Measurements from ENCODE around the gene UAP1. TPM values are rescaled to one million over a fixed set of nuclear protein-coding genes. Genes with fewer than 3 reads are reported as not detected.
A peak's percentile ranks its signal among the peaks of the same experiment; 100 is the strongest.

UAP1 gene
- total RNA-seq, 5 donors from 2014 or later (not counting 1 experiment from before 2014, with no cell fraction given): 16.7 to 39.1 (median 19.2) TPM

DNA sequence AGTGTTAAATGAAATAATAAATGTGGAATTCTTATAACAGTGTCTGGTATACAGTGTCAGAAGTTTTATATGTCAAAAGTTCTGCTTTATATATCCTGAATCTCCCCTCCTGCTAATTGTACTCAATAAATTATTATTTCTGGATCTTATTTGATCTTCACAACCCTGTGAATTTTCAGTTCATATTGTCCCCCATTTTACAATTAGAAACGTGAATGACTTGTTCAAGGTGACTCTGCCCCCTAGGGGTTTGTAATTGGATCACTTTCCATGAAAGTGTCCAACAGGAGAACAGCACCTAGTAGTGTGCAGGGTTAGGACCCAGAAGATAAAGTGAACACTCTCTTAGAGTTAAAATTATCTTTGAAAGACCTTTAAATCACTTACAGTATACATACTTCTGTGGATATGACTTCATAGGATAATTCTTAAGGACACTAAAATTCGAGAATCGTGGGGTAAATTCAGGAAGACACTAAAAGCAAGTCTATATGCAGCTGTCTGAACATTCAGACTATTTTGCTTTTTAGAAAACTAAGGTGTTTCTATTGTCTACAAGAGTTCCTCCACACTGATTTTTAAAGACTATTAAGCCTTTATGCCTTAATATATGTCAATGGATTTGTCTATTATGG lies 66.3 kb downstream of the UAP1 start:
- no peak overlapping the region for H3K4me3 Mint-ChIP-seq
- no CpG with 5 or more reads among the region's 3 CpGs for WGBS (ENCODE audit: insufficient coverage)
- no peak overlapping the region for H3K27ac Mint-ChIP-seq
- no peaks in the 10 kb centered on the region for H3K27me3 ChIP-seq (replicated peaks in 1 of 2; ENCODE audit: control insufficient read depth in 2 of 2, extremely low read depth in 1 of 2, insufficient read depth in 2 of 2, low read length in 1 of 2)
- H3K27ac ChIP-seq (ENCODE audit: low read length): no peak overlapping the region
- H3K27me3 Mint-ChIP-seq: peaks cover 9 to 26% of the 10 kb centered on the region in 2 donors
- DNase-seq (peak in 3 of 35 experiments; percentile 3 to 40 (median 4)), ATAC-seq (replicated peaks in 1 of 4) (no peak)
- H3K9me3 Mint-ChIP-seq: no peaks in the 10 kb centered on the region
- CTCF ChIA-PET: no interaction called here
- H3K4me1 ChIP-seq (ENCODE audit: control insufficient read depth in 1 of 2, extremely low read depth in 1 of 2, insufficient read depth in 2 of 2, low read length in 2 of 2): no peaks in the 10 kb centered on the region
- no peak overlapping the region for H3K4me3 ChIP-seq (ENCODE audit: control insufficient read depth in 1 of 2, extremely low read depth in 1 of 2, low read length in 1 of 2)
- no peaks in the 10 kb centered on the region for H3K36me3 Mint-ChIP-seq
- no peaks in the 10 kb centered on the region for H3K36me3 ChIP-seq (ENCODE audit: control insufficient read depth in 2 of 2, extremely low read depth in 1 of 2, insufficient read depth in 1 of 2, low read length in 1 of 2)
- no peaks in the 10 kb centered on the region for H3K9me3 ChIP-seq
- H3K4me1 Mint-ChIP-seq: no peaks in the 10 kb centered on the region
- POLR2A ChIA-PET: no interaction called here

- H3K36me3 Mint-ChIP-seq: no peaks in the 10 kb centered on the region
Measured at GRCh38 chr1:162629077-162629627, 67.6 kb downstream of the UAP1 start.

GRCh38 chr1:162629651-162630050 lies 68.1 kb downstream of the UAP1 start:
- H3K9me3 ChIP-seq: no peaks in the 10 kb centered on the region
- H3K27ac ChIP-seq (ENCODE audit: low read length): no peak overlapping the region
- Mint-ChIP-seq H3K9me3 (no peaks in the 10 kb centered on the region), H3K36me3 (no peaks in the 10 kb centered on the region), H3K27me3 (peaks cover 5 to 16% of the 10 kb centered on the region in 2 donors), H3K27ac (no peak overlapping the region), H3K4me3 (no peak overlapping the region), H3K4me1 (no peaks in the 10 kb centered on the region)
- no peaks in the 10 kb centered on the region for H3K36me3 ChIP-seq (ENCODE audit: control insufficient read depth in 2 of 2, extremely low read depth in 1 of 2, insufficient read depth in 1 of 2, low read length in 1 of 2)
- no CpG with 5 or more reads among the region's 2 CpGs for WGBS (ENCODE audit: insufficient coverage)
- DNase-seq: no peak
- no peaks in the 10 kb centered on the region for H3K4me1 ChIP-seq (ENCODE audit: control insufficient read depth in 1 of 2, extremely low read depth in 1 of 2, insufficient read depth in 2 of 2, low read length in 2 of 2)
- ATAC-seq (replicated peaks in 1 of 4): no peak
- H3K27me3 ChIP-seq (replicated peaks in 1 of 2; ENCODE audit: control insufficient read depth in 2 of 2, extremely low read depth in 1 of 2, insufficient read depth in 2 of 2, low read length in 1 of 2): peaks cover 0 to 1% of the 10 kb centered on the region in 2 experiments
- ChIA-PET POLR2A (no interaction called here), CTCF (no interaction called here)
- H3K4me3 ChIP-seq (ENCODE audit: control insufficient read depth in 1 of 2, extremely low read depth in 1 of 2, low read length in 1 of 2): no peak overlapping the region

More at GRCh38 chr1:162629077-162629627, 67.6 kb downstream of the UAP1 start:
- DNase-seq (no peak), ATAC-seq (replicated peaks in 1 of 4) (no peak)
- Mint-ChIP-seq H3K9me3 (no peaks in the 10 kb centered on the region), H3K4me3 (no peak overlapping the region), H3K27ac (no peak overlapping the region), H3K4me1 (no peaks in the 10 kb centered on the region), H3K27me3 (peaks cover 9 to 19% of the 10 kb centered on the region in 2 donors)
- POLR2A ChIA-PET: no interaction called here
- Histone ChIP-seq H3K4me3 (ENCODE audit: control insufficient read depth in 1 of 2, extremely low read depth in 1 of 2, low read length in 1 of 2) (no peak overlapping the region), H3K27ac (ENCODE audit: low read length) (no peak overlapping the region), H3K4me1 (ENCODE audit: control insufficient read depth in 1 of 2, extremely low read depth in 1 of 2, insufficient read depth in 2 of 2, low read length in 2 of 2) (no peaks in the 10 kb centered on the region), H3K27me3 (replicated peaks in 1 of 2; ENCODE audit: control insufficient read depth in 2 of 2, extremely low read depth in 1 of 2, insufficient read depth in 2 of 2, low read length in 1 of 2) (no peaks in the 10 kb centered on the region), H3K36me3 (ENCODE audit: control insufficient read depth in 2 of 2, extremely low read depth in 1 of 2, insufficient read depth in 1 of 2, low read length in 1 of 2) (no peaks in the 10 kb centered on the region), H3K9me3 (no peaks in the 10 kb centered on the region)
- 94% methylated on average over 3 of the region's 3 CpGs for WGBS (ENCODE audit: insufficient coverage)
- CTCF ChIA-PET: no interaction called here

DNA sequence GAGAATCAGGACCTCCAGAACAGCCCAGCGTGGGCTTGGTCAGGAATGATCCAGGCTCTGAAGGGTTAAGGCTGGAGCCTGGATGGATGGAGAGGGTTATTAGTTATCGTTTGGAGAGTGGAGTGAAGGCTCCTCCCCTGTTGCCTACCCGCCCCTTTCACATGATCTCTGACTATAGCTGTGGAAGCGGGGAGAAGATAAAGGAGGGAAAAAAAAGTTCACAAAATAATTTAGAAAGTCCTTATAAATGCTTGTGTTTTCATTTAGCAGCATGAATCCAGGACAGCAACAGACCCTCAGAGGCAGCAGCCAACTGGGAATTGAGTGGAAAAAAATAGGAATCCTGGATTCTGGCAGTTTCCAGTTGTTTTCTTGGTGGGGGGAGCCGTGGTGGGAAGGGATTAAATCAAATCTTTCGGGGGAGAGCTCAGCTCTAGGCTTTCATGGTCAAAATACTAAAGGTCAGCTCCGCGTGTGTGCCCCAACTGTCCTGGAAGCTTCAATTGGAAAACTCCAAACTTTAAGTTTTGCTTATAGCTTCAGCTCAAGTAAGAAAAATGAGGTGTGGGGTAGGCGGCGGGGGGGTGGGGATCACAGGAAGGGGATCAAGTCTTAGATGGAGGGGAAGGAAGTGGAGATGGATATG lies 70.1 kb downstream of the UAP1 start:
- H3K27ac Mint-ChIP-seq: no peak overlapping the region
- H3K4me1 Mint-ChIP-seq: no peaks in the 10 kb centered on the region
- CTCF ChIA-PET: interaction anchor here in 1 of 2 donors (0.7 kb wide), 1 partner anchor 8 kb away, joined by 6 read pairs; no protein-coding TSS in a partner anchor

DNA sequence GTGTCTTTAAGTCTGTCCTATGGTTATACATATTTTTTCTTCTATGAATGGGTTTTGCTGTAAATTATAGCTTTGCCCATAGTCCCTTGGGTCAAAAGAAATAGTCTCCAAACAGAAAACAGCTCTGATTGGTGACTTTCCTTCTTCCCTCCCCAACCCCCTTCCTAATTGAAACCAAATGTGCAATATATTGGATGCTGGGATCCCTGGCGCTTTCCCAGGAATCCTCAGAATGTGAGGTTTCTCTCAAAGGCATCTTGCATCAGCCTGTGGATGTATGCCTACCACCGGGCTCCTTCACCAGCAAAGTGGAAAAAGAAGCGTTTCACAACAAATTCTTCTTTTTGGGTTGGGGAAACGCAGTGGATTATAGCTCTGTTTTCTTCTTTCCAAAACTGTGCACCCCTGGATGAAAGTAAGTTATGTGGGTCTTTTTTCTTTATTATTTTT lies 70.7 kb downstream of the UAP1 start, which contains the start of gene DDR2:
Gene DDR2 (plus strand): TSS at position 248 of the 450 bp plus-strand sequence. CDS start 86,600 bp downstream, outside the sequence.
- DNase-seq (no peak), ATAC-seq (replicated peaks in 1 of 4) (no peak)
- ChIA-PET POLR2A (no interaction called here), CTCF (no interaction called here)
- peaks cover 0 to 3% of the 10 kb centered on the region in 2 experiments for H3K27me3 ChIP-seq (replicated peaks in 1 of 2; ENCODE audit: control insufficient read depth in 2 of 2, extremely low read depth in 1 of 2, insufficient read depth in 2 of 2, low read length in 1 of 2)
- Mint-ChIP-seq H3K36me3 (no peaks in the 10 kb centered on the region), H3K9me3 (no peaks in the 10 kb centered on the region), H3K27me3 (peaks cover 3 to 10% of the 10 kb centered on the region in 2 donors), H3K4me3 (no peak within 1 kb of the TSS), H3K27ac (no peak within 1 kb of the TSS), H3K4me1 (no peaks in the 10 kb centered on the region)
- no peaks in the 10 kb centered on the region for H3K36me3 ChIP-seq (ENCODE audit: control insufficient read depth in 2 of 2, extremely low read depth in 1 of 2, insufficient read depth in 1 of 2, low read length in 1 of 2)
- H3K4me3 ChIP-seq (ENCODE audit: control insufficient read depth in 1 of 2, extremely low read depth in 1 of 2, low read length in 1 of 2): no peak within 1 kb of the TSS
- 90% methylated on average over 2 of the region's 4 CpGs for WGBS (ENCODE audit: insufficient coverage)
- no peaks in the 10 kb centered on the region for H3K9me3 ChIP-seq
- no peak within 1 kb of the TSS for H3K27ac ChIP-seq (ENCODE audit: low read length)
- H3K4me1 ChIP-seq (ENCODE audit: control insufficient read depth in 1 of 2, extremely low read depth in 1 of 2, insufficient read depth in 2 of 2, low read length in 2 of 2): no peaks in the 10 kb centered on the region

More for the DNA sequence above, 70.1 kb downstream of the UAP1 start:
- no peaks in the 10 kb centered on the region for H3K9me3 ChIP-seq
- no peak overlapping the region for H3K27ac ChIP-seq (ENCODE audit: low read length)
- Mint-ChIP-seq H3K4me3 (no peak overlapping the region), H3K9me3 (no peaks in the 10 kb centered on the region), H3K36me3 (no peaks in the 10 kb centered on the region), H3K27me3 (peaks cover 3 to 13% of the 10 kb centered on the region in 2 donors)
- no peaks in the 10 kb centered on the region for H3K36me3 ChIP-seq (ENCODE audit: control insufficient read depth in 2 of 2, extremely low read depth in 1 of 2, insufficient read depth in 1 of 2, low read length in 1 of 2)
- no peak overlapping the region for H3K4me3 ChIP-seq (ENCODE audit: control insufficient read depth in 1 of 2, extremely low read depth in 1 of 2, low read length in 1 of 2)
- peaks cover 0 to 3% of the 10 kb centered on the region in 2 experiments for H3K27me3 ChIP-seq (replicated peaks in 1 of 2; ENCODE audit: control insufficient read depth in 2 of 2, extremely low read depth in 1 of 2, insufficient read depth in 2 of 2, low read length in 1 of 2)
- DNase-seq (no peak), ATAC-seq (replicated peaks in 1 of 4) (no peak)
- WGBS (ENCODE audit: insufficient coverage): 90% methylated on average over 4 of the region's 10 CpGs
- no peaks in the 10 kb centered on the region for H3K4me1 ChIP-seq (ENCODE audit: control insufficient read depth in 1 of 2, extremely low read depth in 1 of 2, insufficient read depth in 2 of 2, low read length in 2 of 2)
- POLR2A ChIA-PET: interaction anchor here in 1 of 2 donors (0.5 kb wide), 1 partner anchor 20 kb away, joined by 3 read pairs; no protein-coding TSS in a partner anchor

DNA sequence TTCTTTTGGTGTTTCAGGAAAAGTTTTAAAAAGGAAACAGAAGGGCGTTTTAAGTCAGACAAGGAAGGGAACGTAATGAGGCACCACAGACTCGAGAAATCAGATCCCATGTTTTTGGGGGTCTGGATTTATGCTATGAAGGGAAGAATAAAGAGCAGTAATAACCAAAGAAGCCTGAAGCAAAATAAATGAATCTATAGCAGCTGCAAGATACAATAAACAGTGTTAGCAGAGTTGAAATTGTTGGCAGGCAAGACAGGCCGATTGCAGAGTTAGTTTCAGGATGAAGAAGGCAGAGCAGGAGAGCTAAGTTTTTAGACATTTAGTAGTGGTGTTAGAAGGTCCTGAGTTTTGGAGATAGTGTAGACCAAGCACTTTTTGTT lies 71.2 kb downstream of the UAP1 start:
- no peaks in the 10 kb centered on the region for H3K4me1 Mint-ChIP-seq
- no peaks in the 10 kb centered on the region for H3K36me3 Mint-ChIP-seq
- Histone ChIP-seq H3K9me3 (no peaks in the 10 kb centered on the region), H3K36me3 (ENCODE audit: control insufficient read depth in 2 of 2, extremely low read depth in 1 of 2, insufficient read depth in 1 of 2, low read length in 1 of 2) (no peaks in the 10 kb centered on the region), H3K27me3 (replicated peaks in 1 of 2; ENCODE audit: control insufficient read depth in 2 of 2, extremely low read depth in 1 of 2, insufficient read depth in 2 of 2, low read length in 1 of 2) (peaks cover 0 to 3% of the 10 kb centered on the region in 2 experiments), H3K27ac (ENCODE audit: low read length) (no peak overlapping the region), H3K4me3 (ENCODE audit: control insufficient read depth in 1 of 2, extremely low read depth in 1 of 2, low read length in 1 of 2) (no peak overlapping the region), H3K4me1 (ENCODE audit: control insufficient read depth in 1 of 2, extremely low read depth in 1 of 2, insufficient read depth in 2 of 2, low read length in 2 of 2) (no peaks in the 10 kb centered on the region)
- WGBS (ENCODE audit: insufficient coverage): 69% methylated on average over 4 of the region's 4 CpGs
- no peaks in the 10 kb centered on the region for H3K9me3 Mint-ChIP-seq
- CTCF ChIA-PET: no interaction called here
- ATAC-seq (replicated peaks in 1 of 4) (no peak), DNase-seq (no peak)
- no peak overlapping the region for H3K4me3 Mint-ChIP-seq
- POLR2A ChIA-PET: no interaction called here
- H3K27ac Mint-ChIP-seq: no peak overlapping the region
- peaks cover 3 to 6% of the 10 kb centered on the region in 2 donors for H3K27me3 Mint-ChIP-seq

All from T-cell (primary cell).